DND-41 (cell line): ENCODE measurements around the gene CPT1C.

Experiments
- EZH2 ChIP-seq: IDR thresholded peaks from 3 replicates; pipeline ENCODE4 v1.6.1; 2012; ENCODE audit warnings: borderline replicate concordance, low read depth, mild to moderate bottlenecking, moderate library complexity, low read length, inconsistent platforms; ENCODE audit not compliant: severe bottlenecking
- TF ChIP-seq, protein P1 (sequence below): IDR thresholded peaks from 2 replicates; pipeline ENCODE4 v1.5.1; 2012; ENCODE audit warnings: borderline replicate concordance, low read length, moderate library complexity, mild to moderate bottlenecking; ENCODE audit not compliant: poor library complexity, severe bottlenecking; ENCODE audit errors: extremely low read depth

DNA sequence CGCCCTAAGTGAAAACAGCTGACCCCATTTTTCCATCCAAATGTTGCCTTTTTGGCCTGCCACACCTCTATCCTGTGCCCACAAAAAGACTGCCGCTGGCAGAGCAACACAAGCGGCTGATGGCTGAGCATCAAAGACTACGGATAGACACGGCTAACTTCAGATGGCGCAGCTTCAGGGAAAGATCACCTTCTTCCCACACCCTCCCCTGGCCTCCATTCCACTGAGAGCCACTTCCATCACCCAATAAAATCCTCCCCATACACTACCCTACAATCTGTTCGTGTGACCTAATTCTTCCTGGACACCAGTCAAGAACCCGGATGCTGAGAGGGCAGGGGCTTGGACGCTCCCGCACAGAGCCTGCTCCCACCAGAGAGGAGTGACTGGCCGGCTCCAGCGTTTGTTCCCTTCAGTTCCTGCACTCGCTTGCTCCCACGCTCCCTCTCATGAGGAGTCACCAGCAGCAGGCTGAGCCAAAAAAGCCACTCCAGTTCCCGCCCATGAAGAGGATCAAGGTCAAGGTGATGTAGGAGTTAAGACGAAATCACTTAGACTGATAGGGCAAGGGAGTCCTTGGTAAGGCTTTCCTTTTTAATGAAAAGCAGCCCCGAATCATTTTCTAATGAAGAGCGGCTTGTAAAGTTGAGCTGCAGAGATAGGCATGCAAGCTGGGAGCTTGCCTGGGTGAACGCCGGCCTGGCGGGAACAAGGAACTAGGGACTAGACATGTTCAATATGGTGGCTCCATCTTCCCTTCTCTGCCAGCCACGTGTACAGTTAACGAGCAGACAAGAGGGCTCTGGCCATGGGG is 36.5 kb downstream of the CPT1C start:
- TF ChIP-seq, protein P1, sequence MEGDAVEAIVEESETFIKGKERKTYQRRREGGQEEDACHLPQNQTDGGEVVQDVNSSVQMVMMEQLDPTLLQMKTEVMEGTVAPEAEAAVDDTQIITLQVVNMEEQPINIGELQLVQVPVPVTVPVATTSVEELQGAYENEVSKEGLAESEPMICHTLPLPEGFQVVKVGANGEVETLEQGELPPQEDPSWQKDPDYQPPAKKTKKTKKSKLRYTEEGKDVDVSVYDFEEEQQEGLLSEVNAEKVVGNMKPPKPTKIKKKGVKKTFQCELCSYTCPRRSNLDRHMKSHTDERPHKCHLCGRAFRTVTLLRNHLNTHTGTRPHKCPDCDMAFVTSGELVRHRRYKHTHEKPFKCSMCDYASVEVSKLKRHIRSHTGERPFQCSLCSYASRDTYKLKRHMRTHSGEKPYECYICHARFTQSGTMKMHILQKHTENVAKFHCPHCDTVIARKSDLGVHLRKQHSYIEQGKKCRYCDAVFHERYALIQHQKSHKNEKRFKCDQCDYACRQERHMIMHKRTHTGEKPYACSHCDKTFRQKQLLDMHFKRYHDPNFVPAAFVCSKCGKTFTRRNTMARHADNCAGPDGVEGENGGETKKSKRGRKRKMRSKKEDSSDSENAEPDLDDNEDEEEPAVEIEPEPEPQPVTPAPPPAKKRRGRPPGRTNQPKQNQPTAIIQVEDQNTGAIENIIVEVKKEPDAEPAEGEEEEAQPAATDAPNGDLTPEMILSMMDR: no peak
- TF ChIP-seq EZH2: no peak
